Skeletal muscle tissue (tissue), 4 donors: ENCODE measurements around the gene ITCH. TPM values are rescaled to one million over a fixed set of nuclear protein-coding genes. Genes with fewer than 3 reads are reported as not detected.
A peak's percentile ranks its signal among the peaks of the same experiment; 100 is the strongest.

Experiments used
- H3K27ac ChIP-seq: one replicate; pipeline ENCODE4 v1.7.0; 2013; ENCODE audit warnings: mild to moderate bottlenecking, low read depth, low read length, inconsistent platforms
- H3K27me3 ChIP-seq, 3 donors: one replicate each; pipeline ENCODE4 v1.7.0; 2013; ENCODE audit warnings: low read length in 3 of 3; ENCODE audit not compliant: control insufficient read depth in 3 of 3, insufficient read depth in 3 of 3
- H3K36me3 ChIP-seq, 3 donors: one replicate each; pipeline ENCODE4 v1.7.0; 2013; ENCODE audit warnings: low read length in 3 of 3; ENCODE audit not compliant: control insufficient read depth in 3 of 3, insufficient read depth in 3 of 3
- H3K4me1 ChIP-seq, 3 donors: one replicate each; pipeline ENCODE4 v1.7.0; 2013; ENCODE audit warnings: low read length in 3 of 3, mild to moderate bottlenecking in 3 of 3; ENCODE audit not compliant: control insufficient read depth in 3 of 3, insufficient read depth in 3 of 3
- H3K4me3 ChIP-seq, 3 donors: one replicate each; pipeline ENCODE4 v1.7.0; 2013; ENCODE audit warnings: low read length in 3 of 3
- H3K9ac ChIP-seq, 3 donors: one replicate each; pipeline ENCODE4 v1.7.0; 2013; ENCODE audit warnings: low read length in 3 of 3, mild to moderate bottlenecking in 3 of 3, moderate library complexity in 2 of 3, low read depth in 1 of 3
- H3K9me3 ChIP-seq, 3 donors: one replicate each; pipeline ENCODE4 v1.7.0; 2013; ENCODE audit warnings: low read length in 3 of 3; ENCODE audit not compliant: control insufficient read depth in 3 of 3
- total RNA-seq: library from RNA; depleted of rRNA; stranded (reverse); fragments of >200 nt; gene quantifications from one replicate; pipeline ENCODE4 v1.2.3, GENCODE V29; 2014
- donor health status: Osteomylitis.

Gene ITCH
- total RNA-seq, 1 donor from 2014 or later: 69.4 TPM

DNA sequence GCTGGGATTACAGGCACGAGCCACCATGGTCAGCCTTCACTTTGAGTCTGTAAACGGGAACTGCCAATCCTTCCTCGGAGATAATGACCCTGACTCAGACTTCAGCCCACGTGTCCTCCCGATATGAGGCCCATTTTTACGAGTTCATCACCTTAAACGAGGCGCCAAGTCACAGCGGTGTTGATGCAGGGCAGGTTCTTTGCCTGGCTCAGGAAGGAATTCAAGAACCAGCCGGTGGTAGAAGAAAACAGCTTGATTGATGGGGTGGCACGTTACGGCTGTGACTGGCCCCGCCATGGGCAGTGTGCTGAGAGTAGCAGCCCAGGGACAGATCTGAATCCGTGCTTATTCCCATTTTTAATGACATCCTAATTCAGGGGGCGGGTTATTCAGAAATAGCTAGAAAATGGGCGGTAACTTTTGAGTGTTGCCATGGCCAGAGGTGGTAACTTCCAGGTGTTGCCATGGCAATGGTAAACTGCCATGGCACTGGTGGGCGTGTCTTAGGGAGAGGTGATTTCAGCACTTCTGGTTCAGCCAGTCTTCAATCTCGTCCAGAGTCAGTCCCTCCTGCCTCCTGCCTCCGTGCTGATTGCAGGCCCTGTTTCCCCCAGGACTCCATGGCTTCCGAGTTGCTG, 186.3 kb downstream of the ITCH start:
- Histone ChIP-seq H3K27me3 (no peaks in the 10 kb centered on the region), H3K36me3 (no peaks in the 10 kb centered on the region), H3K27ac (no peak overlapping the region), H3K4me1 (peaks cover 3 to 9% (median 5%) of the 10 kb centered on the region in 3 donors), H3K9ac (no peak overlapping the region), H3K4me3 (no peak overlapping the region), H3K9me3 (no peaks in the 10 kb centered on the region)

DNA sequence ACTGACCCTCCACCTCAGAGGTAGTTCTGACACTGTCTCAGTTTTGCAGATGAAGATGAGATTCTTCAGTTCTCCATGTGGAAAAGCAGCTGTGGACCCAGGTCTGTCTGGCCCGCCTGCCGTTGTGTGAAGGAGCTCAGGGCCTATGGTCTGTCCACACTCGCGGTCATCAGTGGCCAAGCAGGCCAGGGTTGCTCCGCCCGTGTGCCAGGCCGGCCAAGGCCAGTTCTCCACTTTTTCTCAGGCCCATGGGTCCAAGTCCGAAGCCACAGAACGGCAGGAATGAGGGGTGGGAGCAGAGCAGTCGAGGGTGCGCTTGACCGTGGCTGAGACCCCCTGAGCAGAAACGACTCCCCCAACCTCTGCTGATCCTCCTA, 186.8 kb downstream of the ITCH start:
- peaks cover 3 to 9% (median 5%) of the 10 kb centered on the region in 3 donors for H3K4me1 ChIP-seq
- H3K4me3 ChIP-seq: no peak overlapping the region
- H3K9me3 ChIP-seq: no peaks in the 10 kb centered on the region
- H3K27ac ChIP-seq: no peak overlapping the region
- no peaks in the 10 kb centered on the region for H3K36me3 ChIP-seq
- no peak overlapping the region for H3K9ac ChIP-seq
- H3K27me3 ChIP-seq: no peaks in the 10 kb centered on the region

DNA sequence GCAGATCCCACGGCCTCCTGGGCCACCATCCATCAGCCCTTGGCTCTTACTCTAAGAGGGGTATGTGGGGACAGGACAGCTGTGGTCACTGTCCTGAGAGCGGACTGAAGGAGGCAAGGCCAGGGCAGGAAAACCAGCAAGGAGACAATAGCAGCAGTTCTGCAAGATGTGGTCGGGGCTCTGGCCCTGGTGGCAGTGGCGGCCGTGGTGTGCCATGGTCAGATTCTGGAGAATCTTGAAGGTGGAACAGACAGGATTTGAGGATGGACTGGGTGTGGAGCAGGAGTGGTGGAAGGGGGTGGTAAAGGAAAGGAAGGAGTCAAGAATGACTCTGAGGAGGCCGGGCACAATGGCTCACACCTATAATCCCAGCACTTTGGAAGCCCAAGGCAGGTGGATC, 189.5 kb downstream of the ITCH start:
- Histone ChIP-seq H3K9ac (no peak overlapping the region), H3K4me3 (no peak overlapping the region), H3K27me3 (no peaks in the 10 kb centered on the region), H3K9me3 (no peaks in the 10 kb centered on the region), H3K4me1 (peaks cover 3 to 11% (median 5%) of the 10 kb centered on the region in 3 donors), H3K27ac (no peak overlapping the region), H3K36me3 (no peaks in the 10 kb centered on the region)

DNA sequence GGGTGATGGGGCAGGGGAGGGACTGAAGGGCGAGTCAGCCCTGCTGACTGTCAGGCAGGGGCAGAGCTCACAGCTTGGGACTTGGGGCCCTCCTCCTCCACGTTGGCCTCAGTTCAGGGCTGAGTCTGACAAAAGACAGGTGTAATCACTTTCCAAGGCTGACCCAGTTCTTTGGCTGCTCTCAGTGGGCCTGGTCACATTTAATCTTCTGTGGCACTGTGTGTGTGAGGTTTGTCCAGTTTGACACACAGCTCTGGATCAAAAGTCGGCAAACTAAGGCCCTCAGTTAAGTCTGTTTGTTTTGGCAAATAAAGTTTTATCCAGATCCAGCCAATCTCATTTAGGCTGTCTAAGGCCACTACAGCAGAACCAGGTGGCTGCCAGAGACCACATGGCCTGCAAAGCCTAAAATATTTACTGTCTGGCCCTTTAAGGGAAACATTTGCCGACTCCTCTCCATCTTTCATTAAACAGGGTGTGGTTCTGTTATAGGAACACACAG, 190.3 kb downstream of the ITCH start:
- Histone ChIP-seq H3K4me1 (peaks cover 3 to 19% (median 10%) of the 10 kb centered on the region in 3 donors), H3K27ac (no peak overlapping the region), H3K27me3 (no peaks in the 10 kb centered on the region), H3K4me3 (no peak overlapping the region), H3K9me3 (no peaks in the 10 kb centered on the region), H3K36me3 (no peaks in the 10 kb centered on the region), H3K9ac (peak overlapping the region in 1 of 3 donors; percentile 11)

DNA sequence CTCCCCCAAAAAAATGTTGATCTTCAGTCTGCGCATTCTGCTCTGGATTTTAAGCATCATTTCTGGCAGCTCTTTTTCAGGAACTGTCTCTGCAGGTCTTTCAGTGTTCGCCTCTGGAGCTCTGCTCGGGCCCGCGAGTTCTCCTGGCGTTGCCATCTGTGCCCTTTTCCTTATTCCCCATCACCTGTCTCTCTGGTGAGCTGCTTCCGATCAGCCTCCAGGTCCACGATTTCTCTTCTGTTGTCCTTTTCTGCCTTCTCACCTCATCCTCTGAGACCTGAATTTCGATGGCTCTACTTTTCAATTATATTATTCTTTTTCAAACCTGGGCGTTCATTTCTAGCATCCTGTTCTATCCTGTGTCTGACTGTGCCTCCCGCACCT, 194.9 kb downstream of the ITCH start:
- Histone ChIP-seq H3K4me3 (peak overlapping the region; percentile 71 to 86 (median 85)), H3K27ac (peak overlapping the region; percentile 89), H3K36me3 (peaks cover 0 to 2% (median 0%) of the 10 kb centered on the region in 3 donors), H3K9me3 (no peaks in the 10 kb centered on the region), H3K4me1 (peaks cover 3 to 23% (median 15%) of the 10 kb centered on the region in 3 donors), H3K9ac (peak overlapping the region; percentile 88 to 93 (median 89)), H3K27me3 (no peaks in the 10 kb centered on the region)

DNA sequence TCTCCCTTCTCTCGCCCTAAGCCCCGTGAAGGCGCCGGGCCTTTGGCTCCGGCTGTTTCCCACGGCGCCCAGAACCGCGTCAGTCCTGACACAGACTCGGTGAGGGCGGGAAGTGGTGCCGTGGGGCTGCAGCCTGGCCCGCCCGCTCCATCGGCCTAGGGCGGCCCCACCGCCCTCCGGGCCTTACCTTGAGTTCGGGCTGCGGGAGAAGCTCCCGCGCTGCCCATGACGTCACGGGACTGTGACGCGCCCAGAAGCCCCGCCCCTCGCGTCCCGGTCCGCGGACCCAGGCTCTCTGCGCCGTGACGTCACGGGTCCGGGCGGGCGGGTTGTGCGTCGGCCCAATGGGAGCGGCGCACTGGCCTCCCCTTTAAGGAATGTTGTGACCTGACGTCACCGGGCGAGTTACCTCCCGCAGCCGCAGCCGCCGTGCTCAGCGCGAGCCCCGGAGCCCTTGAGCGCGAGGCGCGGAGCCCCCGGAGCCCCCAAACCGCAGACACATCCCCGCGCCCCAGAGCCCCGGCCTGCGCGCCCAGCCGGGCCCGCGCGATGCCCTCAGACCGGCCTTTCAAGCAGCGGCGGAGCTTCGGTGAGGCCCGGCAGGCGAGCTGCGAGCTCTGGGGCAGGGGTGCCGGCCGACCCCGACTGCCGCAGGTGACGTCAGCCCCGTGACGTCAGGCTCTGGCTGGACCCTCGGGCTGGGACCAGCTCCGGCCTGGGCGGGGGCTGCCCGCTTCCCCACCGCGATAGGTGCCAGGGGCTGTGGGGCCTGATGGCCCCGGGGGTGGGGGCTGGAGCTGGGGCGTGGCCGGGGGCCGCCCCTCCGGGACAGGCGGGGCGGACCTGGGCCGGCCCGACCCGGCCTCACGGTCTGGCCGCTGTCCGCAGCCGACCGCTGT, 195.5 kb downstream of the ITCH start, which contains the start of gene MAP1LC3A:
Gene MAP1LC3A, plus strand, starts transcription at position 399 of the 899 bp plus-strand sequence. Its CDS starts 151 bp downstream, at position 550.
- peaks cover 0 to 2% (median under 1%) of the 10 kb centered on the region in 3 donors for H3K36me3 ChIP-seq
- peak within 1 kb of the TSS; percentile 71 to 86 (median 85) for H3K4me3 ChIP-seq

DNA sequence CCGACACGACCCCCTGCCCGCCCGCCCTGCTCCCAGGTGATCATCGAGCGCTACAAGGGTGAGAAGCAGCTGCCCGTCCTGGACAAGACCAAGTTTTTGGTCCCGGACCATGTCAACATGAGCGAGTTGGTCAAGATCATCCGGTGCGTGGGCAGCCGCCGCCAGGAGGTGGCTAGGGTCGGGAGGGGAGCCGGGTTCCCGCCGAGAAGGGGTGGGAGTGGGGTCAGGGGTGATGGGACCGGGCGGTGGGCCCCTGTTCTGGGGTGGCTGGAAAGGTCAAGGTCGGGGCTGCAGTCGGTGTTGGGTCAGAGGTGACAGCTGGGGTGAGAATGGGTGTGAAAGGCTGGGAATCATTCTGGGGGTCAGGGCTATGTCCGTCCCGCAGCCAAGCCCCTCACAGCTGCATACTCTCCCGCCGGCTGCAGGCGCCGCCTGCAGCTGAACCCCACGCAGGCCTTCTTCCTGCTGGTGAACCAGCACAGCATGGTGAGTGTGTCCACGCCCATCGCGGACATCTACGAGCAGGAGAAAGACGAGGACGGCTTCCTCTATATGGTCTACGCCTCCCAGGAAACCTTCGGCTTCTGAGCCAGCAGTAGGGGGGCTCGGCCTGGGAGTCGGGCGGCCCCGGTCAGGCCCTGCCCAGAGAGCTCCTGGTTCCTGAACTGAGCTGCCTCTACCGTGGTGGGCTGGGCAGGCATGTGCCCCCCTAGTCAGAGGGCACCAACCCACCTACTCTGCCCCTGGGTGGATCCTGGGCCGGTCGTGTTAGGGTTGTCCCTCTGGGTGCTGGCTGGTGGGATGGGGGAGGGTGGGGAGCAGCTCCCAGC, 196.5 kb downstream of the ITCH start:
- H3K4me1 ChIP-seq: peaks cover 0 to 14% (median 10%) of the 10 kb centered on the region in 3 donors
- H3K27me3 ChIP-seq: no peaks in the 10 kb centered on the region
- H3K36me3 ChIP-seq: peaks cover 0 to 2% (median 2%) of the 10 kb centered on the region in 3 donors
- H3K4me3 ChIP-seq: peak overlapping the region in 2 of 3 donors; percentile 29 to 38
- H3K9me3 ChIP-seq: no peaks in the 10 kb centered on the region
- H3K27ac ChIP-seq: peak overlapping the region; percentile 51
- no peak overlapping the region for H3K9ac ChIP-seq

More for the DNA sequence above, 195.5 kb downstream of the ITCH start, which contains the start of gene MAP1LC3A:
- Histone ChIP-seq H3K4me1 (peaks cover under 1 to 18% (median 12%) of the 10 kb centered on the region in 3 donors), H3K27me3 (no peaks in the 10 kb centered on the region), H3K9me3 (no peaks in the 10 kb centered on the region), H3K27ac (peak within 1 kb of the TSS; percentile 89), H3K9ac (peak within 1 kb of the TSS; percentile 88 to 93 (median 89))

DNA sequence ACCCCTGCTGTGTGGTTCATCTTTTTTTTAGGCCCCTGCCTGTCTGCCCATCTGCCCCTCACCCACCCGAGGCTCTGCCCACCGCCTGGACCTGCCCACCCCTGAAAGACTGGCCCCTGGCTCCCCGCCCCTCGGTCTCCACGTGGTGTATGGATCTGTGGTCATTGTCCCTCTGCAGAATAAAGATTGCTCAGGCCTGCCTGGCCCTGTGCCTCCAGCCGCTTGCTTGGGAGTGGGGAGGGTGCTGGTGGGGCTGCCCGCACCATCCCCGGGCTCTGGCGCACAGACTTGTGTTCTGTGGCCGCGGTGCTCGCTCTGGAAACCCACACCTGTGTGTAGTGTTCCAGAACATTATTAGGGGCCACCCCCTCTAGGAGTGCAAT, 197.1 kb downstream of the ITCH start:
- H3K9ac ChIP-seq: no peak overlapping the region
- H3K4me1 ChIP-seq: peaks cover 0 to 20% (median 16%) of the 10 kb centered on the region in 3 donors
- H3K9me3 ChIP-seq: no peaks in the 10 kb centered on the region
- H3K27ac ChIP-seq: no peak overlapping the region
- no peak overlapping the region for H3K4me3 ChIP-seq
- peaks cover 0 to 2% (median 2%) of the 10 kb centered on the region in 3 donors for H3K36me3 ChIP-seq
- no peaks in the 10 kb centered on the region for H3K27me3 ChIP-seq

DNA sequence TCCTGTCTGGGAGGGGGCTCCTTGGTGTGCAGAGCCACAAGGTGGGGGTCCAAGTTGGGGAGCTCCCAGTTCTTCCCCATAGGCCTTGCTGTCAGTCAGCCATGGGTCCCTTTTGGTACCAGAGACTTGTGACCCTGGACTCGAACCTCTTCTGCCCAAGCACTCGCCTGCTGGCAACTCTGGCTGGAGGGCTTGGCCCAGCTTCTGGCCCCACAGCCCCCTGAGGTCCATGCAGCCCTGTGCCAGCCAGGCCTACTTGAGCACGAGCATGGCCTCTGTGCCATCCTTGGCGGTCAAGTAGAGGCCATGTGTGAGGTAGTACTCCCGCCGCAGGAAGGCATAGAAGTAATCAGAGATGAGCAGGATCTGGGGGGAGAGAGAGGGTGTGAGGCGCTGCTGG, 197.5 kb downstream of the ITCH start:
- Histone ChIP-seq H3K36me3 (peaks cover 0 to 2% (median 2%) of the 10 kb centered on the region in 3 donors), H3K4me3 (no peak overlapping the region), H3K9ac (peak overlapping the region in 1 of 3 donors; percentile 25), H3K27ac (no peak overlapping the region), H3K9me3 (no peaks in the 10 kb centered on the region), H3K27me3 (no peaks in the 10 kb centered on the region), H3K4me1 (peaks cover 0 to 20% (median 16%) of the 10 kb centered on the region in 3 donors)
